GM19035 (cell line): ENCODE measurements around the gene ODAPH.
"Not testable (repeated sequence)": the region's sequence is repeated elsewhere in the genome, so short reads cannot be mapped to it uniquely, and the experiment has no call there.

ENCODE experiments used
- ATAC-seq: cut with Tn5 transposase; IDR thresholded peaks from one replicate; pipeline ENCODE4 v1.9.1; 2021; ENCODE audit not compliant: unreplicated experiment

Gene ODAPH

GRCh38 chr4:75555294-75556164 is at the start of gene ODAPH:
ODAPH (plus strand) TSS chr4:75556066; CDS start chr4:75556083, 17 bp downstream.
- ATAC-seq, result peak; percentile 97

GRCh38 chr4:75509592-75509991 is 46.3 kb upstream of the ODAPH start:
- ATAC-seq, result not testable (repeated sequence)

- no peak for ATAC-seq
Measured at GRCh38 chr4:75511841-75512240, 44.0 kb upstream of the ODAPH start.

GRCh38 chr4:75512386-75513211 is 43.3 kb upstream of the ODAPH start:
- ATAC-seq, result no peak

GRCh38 chr4:75513526-75514130 is 42.2 kb upstream of the ODAPH start:
- ATAC-seq, result peak; percentile 1

GRCh38 chr4:75514131-75514948 is 41.5 kb upstream of the ODAPH start, which contains the start of the genes RCHY1 and THAP6:
RCHY1 (minus strand) TSS chr4:75514403; CDS start chr4:75514286, 117 bp downstream.
THAP6 (plus strand) TSS chr4:75514473; CDS start chr4:75515453, 980 bp downstream.
- ATAC-seq, result peak; percentile 94

GRCh38 chr4:75514949-75515612 is 40.8 kb upstream of the ODAPH start:
- peak; percentile 2 for ATAC-seq

- no peak for ATAC-seq
Measured at GRCh38 chr4:75516144-75516543, 39.7 kb upstream of the ODAPH start.

- ATAC-seq, result not testable (repeated sequence)
Measured at GRCh38 chr4:75519452-75519851, 36.4 kb upstream of the ODAPH start.

GRCh38 chr4:75525086-75525485 is 30.8 kb upstream of the ODAPH start:
- ATAC-seq, result no peak

- no peak for ATAC-seq
Measured at GRCh38 chr4:75525910-75526309, 30.0 kb upstream of the ODAPH start.

GRCh38 chr4:75527482-75527881 is 28.4 kb upstream of the ODAPH start:
- ATAC-seq, result no peak

- ATAC-seq, result no peak
Measured at GRCh38 chr4:75530556-75531322, 25.1 kb upstream of the ODAPH start.

- not testable (repeated sequence) for ATAC-seq
Measured at GRCh38 chr4:75531536-75532143, 24.2 kb upstream of the ODAPH start.

- ATAC-seq, result not testable (repeated sequence)
Measured at GRCh38 chr4:75533339-75533887, 22.5 kb upstream of the ODAPH start.

GRCh38 chr4:75533926-75534325 is 21.9 kb upstream of the ODAPH start:
- ATAC-seq, result not testable (repeated sequence)

GRCh38 chr4:75537308-75537707 is 18.6 kb upstream of the ODAPH start:
- ATAC-seq, result not testable (repeated sequence)

- ATAC-seq, result no peak
Measured at GRCh38 chr4:75542824-75543223, 13.0 kb upstream of the ODAPH start.
